Measurements from ENCODE around the gene EVA1C.

DNA sequence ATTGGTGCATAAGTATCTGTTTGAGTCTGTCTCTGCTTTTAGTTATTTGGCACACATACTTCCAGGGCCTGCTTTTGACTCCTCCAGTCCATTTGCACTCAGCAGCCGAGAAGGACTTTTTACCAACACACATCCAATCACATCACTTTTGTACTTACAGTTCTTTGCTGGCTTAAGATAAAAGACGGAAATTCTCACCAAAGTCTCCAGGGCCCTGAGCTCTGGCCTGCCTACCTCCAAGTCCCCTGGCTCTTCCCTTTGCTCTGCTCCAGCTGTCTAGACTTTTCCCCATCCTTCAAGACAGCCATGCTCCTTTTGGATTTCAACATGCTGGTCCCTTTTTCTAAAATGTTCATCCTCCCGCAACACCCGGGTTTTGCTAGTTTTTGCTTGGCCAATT, 2.2 kb upstream of the EVA1C start:
- TF ChIP-seq, protein P1, sequence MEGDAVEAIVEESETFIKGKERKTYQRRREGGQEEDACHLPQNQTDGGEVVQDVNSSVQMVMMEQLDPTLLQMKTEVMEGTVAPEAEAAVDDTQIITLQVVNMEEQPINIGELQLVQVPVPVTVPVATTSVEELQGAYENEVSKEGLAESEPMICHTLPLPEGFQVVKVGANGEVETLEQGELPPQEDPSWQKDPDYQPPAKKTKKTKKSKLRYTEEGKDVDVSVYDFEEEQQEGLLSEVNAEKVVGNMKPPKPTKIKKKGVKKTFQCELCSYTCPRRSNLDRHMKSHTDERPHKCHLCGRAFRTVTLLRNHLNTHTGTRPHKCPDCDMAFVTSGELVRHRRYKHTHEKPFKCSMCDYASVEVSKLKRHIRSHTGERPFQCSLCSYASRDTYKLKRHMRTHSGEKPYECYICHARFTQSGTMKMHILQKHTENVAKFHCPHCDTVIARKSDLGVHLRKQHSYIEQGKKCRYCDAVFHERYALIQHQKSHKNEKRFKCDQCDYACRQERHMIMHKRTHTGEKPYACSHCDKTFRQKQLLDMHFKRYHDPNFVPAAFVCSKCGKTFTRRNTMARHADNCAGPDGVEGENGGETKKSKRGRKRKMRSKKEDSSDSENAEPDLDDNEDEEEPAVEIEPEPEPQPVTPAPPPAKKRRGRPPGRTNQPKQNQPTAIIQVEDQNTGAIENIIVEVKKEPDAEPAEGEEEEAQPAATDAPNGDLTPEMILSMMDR (IDR thresholded peaks at IDR 0.05), result no peak
- TF ChIP-seq EZH2 (IDR thresholded peaks at IDR 0.05; ENCODE audit: borderline replicate concordance, insufficient read depth, low read depth, low read length, poor library complexity, severe bottlenecking), result no peak
